T-cell (primary cell): ENCODE results near the gene SLC7A5. TPM values are rescaled to one million over a fixed set of nuclear protein-coding genes. Genes with fewer than 3 reads are reported as not detected.
"Not testable (repeated sequence)": the region's sequence is repeated elsewhere in the genome, so short reads cannot be mapped to it uniquely, and the experiment has no call there.

Experiments used
- ATAC-seq, 4 experiments: fragments of 200-7000 bp in 3 of 4; fragments of 150-1000 bp in 1 of 4; cut with Tn5 transposase; replicated peaks in 1 of 4; 1 replicate in 3 of 4; 2 replicates in 1 of 4; pipeline ENCODE4 v1.10.0; 2021; ENCODE audit warnings: moderate library complexity in 3 of 4, mild to moderate bottlenecking in 2 of 4, moderate number of reproducible peaks in 1 of 4
- CTCF ChIA-PET, 2 donors: fragments of 300-600 bp; sonication (Branson Sonifier 250); formaldehyde crosslinking; loops; one replicate each; lab custom pipeline; 2022; ENCODE audit warnings: antibody characterized with exemption in 2 of 2; lab: Charles Lee
- POLR2A ChIA-PET, 2 donors: fragments of 300-600 bp; sonication (Branson Sonifier 250); formaldehyde crosslinking; loops; one replicate each; lab custom pipeline; 2022; ENCODE audit warnings: antibody characterized with exemption in 2 of 2; lab: Charles Lee
- DNase-seq, 35 experiments: peaks; one replicate each; pipeline versions ENCODE4 v3.0.0 to v3.0.0-alpha.2; 2013 to 2023
- H3K27ac ChIP-seq: one replicate; pipeline ENCODE4 v1.5.1; 2013; ENCODE audit warnings: low read length
- H3K27me3 ChIP-seq, 2 experiments: replicated peaks in 1 of 2; 1 replicate in 1 of 2; 2 replicates in 1 of 2; pipeline versions ENCODE4 v1.6.1 to v1.7.0; 2013; ENCODE audit warnings: low read length in 1 of 2, mixed read lengths in 1 of 2; ENCODE audit not compliant: control insufficient read depth in 2 of 2, insufficient read depth in 2 of 2; ENCODE audit errors: extremely low read depth in 1 of 2
- H3K36me3 ChIP-seq, 2 donors: 1 replicate in 1 of 2; 2 replicates in 1 of 2; pipeline versions ENCODE4 v1.6.1 to v1.7.0; 2013; ENCODE audit warnings: low read length in 1 of 2; ENCODE audit not compliant: control insufficient read depth in 2 of 2, insufficient read depth in 1 of 2; ENCODE audit errors: extremely low read depth in 1 of 2
- H3K4me1 ChIP-seq, 2 experiments: 1 replicate in 1 of 2; 2 replicates in 1 of 2; pipeline versions ENCODE4 v1.6.1 to v1.7.0; 2013; ENCODE audit warnings: low read length in 2 of 2, mixed read lengths in 1 of 2; ENCODE audit not compliant: insufficient read depth in 2 of 2, control insufficient read depth in 1 of 2; ENCODE audit errors: extremely low read depth in 1 of 2
- H3K4me3 ChIP-seq, 2 donors: 1 replicate in 1 of 2; 2 replicates in 1 of 2; pipeline versions ENCODE4 v1.5.1 to v1.7.0; 2013; ENCODE audit warnings: mild to moderate bottlenecking in 2 of 2, low read length in 1 of 2, moderate library complexity in 1 of 2; ENCODE audit not compliant: control insufficient read depth in 1 of 2; ENCODE audit errors: extremely low read depth in 1 of 2
- H3K9me3 ChIP-seq: 2 replicates; pipeline ENCODE4 v1.7.0; 2013
- H3K27ac Mint-ChIP-seq, 2 donors: one replicate each; pipeline ENCODE4 v1.8.0; 2020 to 2021; ENCODE audit warnings: mild to moderate bottlenecking in 2 of 2, mixed read lengths in 2 of 2
- H3K27me3 Mint-ChIP-seq, 2 donors: one replicate each; pipeline ENCODE4 v1.8.0; 2021 to 2022; ENCODE audit warnings: mixed read lengths in 2 of 2
- H3K36me3 Mint-ChIP-seq: one replicate; pipeline ENCODE4 v1.8.0; 2021; ENCODE audit warnings: mixed read lengths
- H3K4me1 Mint-ChIP-seq, 3 donors: one replicate each; pipeline ENCODE4 v1.8.0; 2020 to 2022; ENCODE audit warnings: mixed read lengths in 3 of 3, mild to moderate bottlenecking in 1 of 3
- H3K4me3 Mint-ChIP-seq, 3 donors: one replicate each; pipeline ENCODE4 v1.8.0; 2020 to 2022; ENCODE audit warnings: mild to moderate bottlenecking in 3 of 3, mixed read lengths in 3 of 3, moderate library complexity in 3 of 3
- H3K9me3 Mint-ChIP-seq, 3 donors: one replicate each; pipeline ENCODE4 v1.8.0; 2020 to 2022; ENCODE audit warnings: mixed read lengths in 3 of 3
- WGBS: methylation state at CpG from one replicate; pipeline ENCODE4 v1.1.5; 2013; ENCODE audit warnings: missing lambda C conversion rate; ENCODE audit not compliant: insufficient coverage; 5-methylcytosine and 5-hydroxymethylcytosine counted together
- total RNA-seq, 35 experiments: library from RNA in 6 of 35; stranded (reverse) in 6 of 35; fragments of 120-200 nt in 1 of 35; gene quantifications; one replicate each; pipeline versions ENCODE4 v1.2.1 to v1.2.4 and lab custom pipeline; 2013 to 2026

SLC7A5 gene
- total RNA-seq, 5 donors from 2014 or later (not counting 1 experiment from before 2014, with no cell fraction given), result 37.9 to 81.6 (median 40.0) TPM

DNA sequence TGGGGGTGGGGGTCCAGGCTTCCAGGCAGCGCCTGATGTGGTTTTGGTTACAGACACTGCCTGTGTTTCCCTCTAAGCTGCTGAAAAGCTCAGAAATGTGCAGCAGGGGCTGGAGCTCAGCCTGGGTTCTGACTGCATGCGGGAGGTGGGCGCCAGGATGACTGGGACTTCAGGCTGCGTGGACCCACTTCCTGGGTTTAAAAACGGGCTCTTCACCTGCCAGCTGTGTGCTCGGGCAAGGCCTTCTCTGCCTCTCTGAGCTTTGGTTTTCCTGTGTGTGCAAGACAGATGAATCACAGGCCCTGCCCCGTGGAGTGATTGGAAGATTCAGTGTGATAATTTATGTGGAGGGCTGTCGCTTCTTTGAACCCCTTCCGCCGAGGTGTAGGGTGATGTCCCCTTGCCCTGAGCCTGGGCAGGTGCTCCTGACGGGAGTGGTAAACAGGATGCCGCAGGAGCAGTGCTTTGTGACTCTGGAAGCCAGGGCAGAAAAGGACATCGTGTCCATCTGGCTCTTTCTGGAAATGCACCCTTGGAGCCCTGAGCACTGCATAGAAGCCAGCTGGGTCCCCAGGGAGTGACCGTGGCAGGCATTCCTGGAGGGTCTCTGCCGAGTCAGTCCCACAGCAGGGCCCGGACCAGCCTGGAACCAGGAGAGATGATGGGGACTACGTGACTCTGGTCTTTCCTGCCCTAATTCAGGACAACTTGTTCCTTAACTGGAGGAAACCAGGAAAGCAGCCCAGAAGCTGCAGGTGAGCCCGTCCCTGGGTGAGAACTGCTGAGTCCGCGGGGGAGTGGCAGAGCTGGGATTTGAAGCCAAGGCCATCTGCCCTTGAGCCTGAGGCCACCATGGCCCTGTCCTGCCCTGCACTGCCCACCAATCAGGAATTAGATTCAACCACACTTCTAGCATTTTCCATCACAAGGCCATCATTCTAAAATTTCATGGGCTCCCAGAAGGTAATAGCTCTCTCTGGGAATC lies 28.5 kb upstream of the SLC7A5 start:
- peak; percentile 62 to 82 (median 72) for ATAC-seq
- peak in 28 of 35 experiments; percentile 3 to 60 (median 21) for DNase-seq
- WGBS, result 37% methylated on average over 17 of the region's 20 CpGs
- H3K27me3 ChIP-seq, result no peaks in the 10 kb centered on the region
- POLR2A ChIA-PET, result interaction anchor here in 1 of 2 donors (0.6 kb wide), 1 partner anchor 11 kb away, joined by 3 read pairs; no protein-coding TSS in a partner anchor
- H3K27ac Mint-ChIP-seq, result peak overlapping the region; percentile 71 to 96
- peaks cover 35 to 37% (median 37%) of the 10 kb centered on the region in 3 donors for H3K4me1 Mint-ChIP-seq
- no peak overlapping the region for H3K4me3 ChIP-seq
- no peaks in the 10 kb centered on the region for H3K9me3 Mint-ChIP-seq
- H3K9me3 ChIP-seq, result no peaks in the 10 kb centered on the region
- H3K4me3 Mint-ChIP-seq, result peak overlapping the region; percentile 26 to 84 (median 40)
- no peaks in the 10 kb centered on the region for H3K36me3 ChIP-seq
- no peaks in the 10 kb centered on the region for H3K27me3 Mint-ChIP-seq
- H3K36me3 Mint-ChIP-seq, result no peaks in the 10 kb centered on the region
- peaks cover 13 to 43% of the 10 kb centered on the region in 2 experiments for H3K4me1 ChIP-seq
- CTCF ChIA-PET, result interaction anchor here in 1 of 2 donors (0.5 kb wide), 1 partner anchor 119 kb away, joined by 7 read pairs; no protein-coding TSS in a partner anchor
- peak overlapping the region; percentile 44 for H3K27ac ChIP-seq

DNA sequence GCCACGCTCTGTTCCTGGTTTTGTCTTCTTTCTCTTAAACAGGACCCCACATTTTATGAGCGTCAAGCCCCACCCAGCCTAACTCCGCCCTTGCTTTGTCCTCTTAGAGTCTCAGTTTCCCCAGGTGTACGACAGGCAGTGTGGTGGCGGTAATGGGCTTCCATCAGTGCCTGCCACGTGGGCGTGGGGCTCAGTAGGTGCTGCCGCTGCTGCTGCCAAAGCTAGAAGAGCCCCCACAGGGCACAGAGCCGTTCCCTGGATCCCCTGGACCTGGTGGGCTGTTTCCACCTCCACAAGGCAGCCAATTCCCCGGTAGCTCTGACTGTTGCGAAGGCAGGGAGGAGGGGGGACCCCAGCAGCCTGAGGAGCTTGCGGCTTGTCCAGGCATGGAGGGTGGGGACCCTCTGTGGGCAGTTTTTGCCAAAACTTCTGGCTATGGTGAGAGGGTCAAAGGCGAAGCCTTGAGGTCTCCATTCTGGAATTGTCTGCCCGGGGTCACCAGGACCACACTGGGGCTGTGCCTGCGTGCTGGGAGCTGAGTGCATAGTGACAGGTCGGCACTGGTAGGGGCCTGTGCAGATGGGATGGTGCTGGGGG lies 27.7 kb upstream of the SLC7A5 start:
- peaks cover 13 to 43% of the 10 kb centered on the region in 2 experiments for H3K4me1 ChIP-seq
- CTCF ChIA-PET, ATAC-seq, H3K36me3 ChIP-seq, H3K9me3 Mint-ChIP-seq, DNase-seq, H3K9me3 ChIP-seq, H3K36me3 Mint-ChIP-seq, H3K27me3 ChIP-seq, H3K27me3 Mint-ChIP-seq, POLR2A ChIA-PET, H3K4me3 ChIP-seq: not testable (repeated sequence)
- peak overlapping the region; percentile 20 for H3K27ac ChIP-seq
- WGBS, result 76% methylated on average over 15 of the region's 16 CpGs
- peak overlapping the region; percentile 96 for H3K27ac Mint-ChIP-seq
- H3K4me1 Mint-ChIP-seq, result peaks cover 35 to 37% (median 37%) of the 10 kb centered on the region in 3 donors
- peak overlapping the region in 2 of 3 donors; percentile 40 to 84 for H3K4me3 Mint-ChIP-seq

DNA sequence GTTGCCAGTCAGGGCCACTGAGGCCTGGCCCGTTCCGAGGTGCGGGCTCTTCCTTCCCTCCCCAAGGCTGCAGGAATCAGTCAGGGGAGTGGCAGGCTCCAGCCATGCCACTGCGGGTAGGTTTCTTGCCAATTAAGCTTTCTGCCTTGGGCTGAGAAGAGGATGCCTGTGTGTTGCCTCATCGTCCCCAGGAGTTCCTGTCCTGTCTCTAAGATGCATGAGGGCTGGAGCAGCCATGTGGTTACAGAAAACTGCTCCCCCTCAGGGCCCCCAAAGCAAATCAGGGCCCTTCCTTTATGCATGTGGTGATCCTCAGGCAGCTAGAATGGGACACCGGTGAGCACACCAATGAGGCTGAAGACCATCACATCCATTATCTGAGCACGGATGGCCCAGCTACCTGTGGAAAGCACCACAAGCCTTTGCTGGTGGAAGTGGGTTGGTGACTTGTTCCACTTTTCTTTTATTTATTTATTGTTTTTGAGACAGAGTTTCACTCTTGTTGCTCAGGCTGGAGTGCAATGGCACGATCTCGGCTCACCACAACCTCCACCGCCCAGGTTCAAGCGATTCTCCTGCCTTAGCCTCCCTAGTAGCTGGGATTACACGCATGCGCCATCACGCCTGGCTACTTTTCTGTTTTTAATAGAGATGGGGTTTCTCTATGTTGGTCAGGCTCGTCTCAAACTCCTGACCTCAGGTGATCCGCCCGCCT lies 27.0 kb upstream of the SLC7A5 start:
- not testable (repeated sequence) for H3K27me3 ChIP-seq, H3K4me3 ChIP-seq, H3K9me3 ChIP-seq, H3K36me3 ChIP-seq, H3K9me3 Mint-ChIP-seq, H3K36me3 Mint-ChIP-seq, H3K27me3 Mint-ChIP-seq
- H3K27ac ChIP-seq, result peak overlapping the region; percentile 52
- peaks cover 13 to 43% of the 10 kb centered on the region in 2 experiments for H3K4me1 ChIP-seq
- CTCF ChIA-PET, result interaction anchor here in 1 of 2 donors (0.6 to 1.3 kb wide), 4 partner anchors 10 to 316 kb away, joined by 3 to 4 read pairs (median 4); partner anchors contain the start of gene KLHDC4
- peak in 1 of 35 experiments; percentile 6 for DNase-seq
- Mint-ChIP-seq H3K27ac (peak overlapping the region; percentile 96), H3K4me3 (peak overlapping the region in 2 of 3 donors; percentile 25 to 84), H3K4me1 (peaks cover 35 to 37% (median 37%) of the 10 kb centered on the region in 3 donors)
- WGBS, result 58% methylated on average over 9 of the region's 17 CpGs
- peak in 2 of 4 experiments; percentile 3 to 17 for ATAC-seq
- POLR2A ChIA-PET, result interaction anchor here in 1 of 2 donors (0.6 kb wide), 1 partner anchor 9 kb away, joined by 4 read pairs; no protein-coding TSS in a partner anchor

DNA sequence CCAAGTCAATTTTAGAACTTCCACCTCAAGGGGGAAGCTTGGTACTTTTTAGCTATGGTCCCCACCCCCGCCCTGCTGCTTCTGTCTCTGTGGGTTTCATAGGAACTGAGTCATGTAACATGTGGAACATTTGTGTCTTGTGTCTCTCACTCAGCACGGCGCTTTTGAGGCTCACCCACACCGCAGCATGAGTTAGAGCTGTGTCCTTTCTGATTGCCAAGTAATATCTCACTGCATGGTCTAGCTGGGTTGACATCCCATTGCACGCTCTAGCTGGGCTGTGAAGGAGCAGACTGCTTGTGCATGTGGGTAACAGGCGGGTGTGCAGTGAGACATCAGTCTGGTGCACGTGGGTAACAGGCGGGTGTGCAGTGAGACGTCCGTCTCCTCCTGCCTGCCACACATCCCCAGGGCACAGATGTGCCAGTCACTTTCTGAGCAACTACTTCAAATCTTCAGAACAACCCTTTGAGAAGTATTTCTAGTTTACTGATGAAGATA lies 26.4 kb upstream of the SLC7A5 start:
- peaks cover 13 to 43% of the 10 kb centered on the region in 2 experiments for H3K4me1 ChIP-seq
- no peaks in the 10 kb centered on the region for H3K27me3 ChIP-seq
- no peaks in the 10 kb centered on the region for H3K9me3 ChIP-seq
- 6% methylated on average over 5 of the region's 10 CpGs for WGBS
- no peaks in the 10 kb centered on the region for H3K36me3 Mint-ChIP-seq
- no peaks in the 10 kb centered on the region for H3K9me3 Mint-ChIP-seq
- peak; percentile 77 to 86 (median 80) for ATAC-seq
- ChIA-PET POLR2A (interaction anchor here in 1 of 2 donors (0.6 kb wide), 1 partner anchor 40 kb away, joined by 3 read pairs; no protein-coding TSS in a partner anchor), CTCF (interaction anchor here in 1 of 2 donors (0.6 to 1.3 kb wide), 5 partner anchors 10 to 315 kb away, joined by 3 to 6 read pairs (median 4); partner anchors contain the start of gene KLHDC4)
- no peak overlapping the region for H3K4me3 ChIP-seq
- peak overlapping the region; percentile 32 to 84 (median 59) for H3K4me3 Mint-ChIP-seq
- H3K4me1 Mint-ChIP-seq, result peaks cover 35 to 37% (median 37%) of the 10 kb centered on the region in 3 donors
- no peaks in the 10 kb centered on the region for H3K36me3 ChIP-seq
- H3K27ac ChIP-seq, result peak overlapping the region; percentile 52
- H3K27ac Mint-ChIP-seq, result peak overlapping the region; percentile 96
- peak in 33 of 35 experiments; percentile 3 to 71 (median 36) for DNase-seq
- H3K27me3 Mint-ChIP-seq, result no peaks in the 10 kb centered on the region

DNA sequence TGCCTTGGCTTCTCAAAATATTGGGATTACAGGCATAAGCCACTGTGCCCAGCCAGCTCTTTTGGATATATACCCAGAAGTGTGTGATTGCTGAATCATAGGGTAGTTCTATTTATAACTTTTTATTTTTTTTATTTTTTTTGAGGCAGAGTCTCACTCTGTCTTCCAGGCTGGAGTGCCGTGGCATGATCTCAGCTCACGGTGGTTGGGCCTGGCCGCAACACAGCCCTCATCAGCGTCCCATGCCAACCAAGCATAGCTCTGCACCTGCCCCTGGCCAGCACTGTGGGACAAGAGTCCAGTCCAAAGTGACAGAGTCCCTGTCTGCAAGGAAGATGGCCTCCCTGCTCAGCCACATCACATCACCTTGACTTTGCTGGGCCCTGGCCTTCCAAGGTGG lies 24.7 kb upstream of the SLC7A5 start:
- H3K36me3 Mint-ChIP-seq, ATAC-seq, POLR2A ChIA-PET, H3K36me3 ChIP-seq, DNase-seq, H3K9me3 ChIP-seq, H3K27ac ChIP-seq, H3K27ac Mint-ChIP-seq, H3K4me3 Mint-ChIP-seq, H3K9me3 Mint-ChIP-seq, H3K4me3 ChIP-seq, H3K27me3 ChIP-seq, H3K27me3 Mint-ChIP-seq: not testable (repeated sequence)
- WGBS, result no CpG with 5 or more reads among the region's 4 CpGs
- CTCF ChIA-PET, result interaction anchor here in 1 of 2 donors (0.7 kb wide), 1 partner anchor 115 kb away, joined by 4 read pairs; no protein-coding TSS in a partner anchor
- H3K4me1 ChIP-seq, result peaks cover 13 to 41% of the 10 kb centered on the region in 2 experiments
- H3K4me1 Mint-ChIP-seq, result peaks cover 35 to 37% (median 37%) of the 10 kb centered on the region in 3 donors
